C4-2B (cell line): ENCODE data around the gene ARMCX5.

Experiments
- H3K27ac ChIP-seq: fragments of 450-650 bp; 2 replicates; pipeline ENCODE4 v1.5.1; 2017
- CTCF ChIP-seq: fragments of 450-650 bp; conservative IDR thresholded peaks from 2 replicates; pipeline ENCODE4 v1.5.1; 2017; ENCODE audit warnings: mild to moderate bottlenecking
- ZFX ChIP-seq: fragments of 450-650 bp; IDR thresholded peaks from 2 replicates; pipeline ENCODE4 v1.6.1; 2017

The ARMCX5 gene

GRCh38 chrX:102606115-102606514 lies 6.8 kb downstream of the ARMCX5 start:
- no peak overlapping the region for H3K27ac ChIP-seq
- TF ChIP-seq CTCF (no peak), ZFX (no peak)

GRCh38 chrX:102610905-102611304 lies 11.6 kb downstream of the ARMCX5 start:
- H3K27ac ChIP-seq, result no peak overlapping the region
- TF ChIP-seq ZFX, result no peak
- no peak for TF ChIP-seq CTCF

- H3K27ac ChIP-seq, result no peak overlapping the region
These were observed 24.8 kb downstream of the ARMCX5 start for GRCh38 chrX:102624105-102624504.

GRCh38 chrX:102627640-102628039 lies 28.3 kb downstream of the ARMCX5 start:
- TF ChIP-seq CTCF (no peak), ZFX (no peak)
- H3K27ac ChIP-seq, result no peak overlapping the region

More at GRCh38 chrX:102624105-102624504, 24.8 kb downstream of the ARMCX5 start:
- TF ChIP-seq CTCF (no peak), ZFX (no peak)

DNA sequence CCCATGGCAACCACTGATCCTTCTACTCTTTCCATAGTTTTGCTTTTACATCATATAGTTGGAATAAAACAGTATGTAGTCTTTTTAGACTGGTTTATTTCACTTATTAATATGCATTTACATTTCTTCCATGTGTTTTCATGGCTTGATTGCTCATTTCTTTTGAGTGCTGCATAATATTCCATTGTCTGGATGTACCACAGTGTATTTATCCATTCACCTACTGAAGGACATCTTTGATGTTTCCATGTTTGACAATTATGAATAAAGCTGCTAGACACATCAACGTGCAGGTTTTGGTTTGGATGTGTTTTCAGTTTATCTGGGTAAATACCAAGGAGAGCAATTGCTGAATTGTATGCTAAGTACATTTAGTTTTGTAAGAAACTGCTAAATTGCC lies 38.2 kb downstream of the ARMCX5 start:
- TF ChIP-seq ZFX (no peak), CTCF (no peak)

DNA sequence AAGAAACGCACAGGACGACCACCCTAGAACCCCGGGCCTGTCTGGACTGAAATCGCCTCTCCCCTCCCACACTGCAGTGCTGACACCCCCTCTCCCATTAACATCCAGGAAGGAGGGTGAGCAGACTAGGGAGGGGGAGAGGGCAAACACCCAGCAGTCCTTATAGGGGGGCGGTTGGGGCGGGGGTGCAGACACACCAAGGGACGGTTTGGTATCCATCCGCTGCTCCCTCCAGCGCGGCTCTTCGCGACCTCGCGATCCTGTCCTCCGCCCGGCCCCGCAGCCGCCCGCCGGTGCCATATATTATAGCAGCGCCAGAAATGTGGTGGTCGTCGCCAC lies 51.6 kb downstream of the ARMCX5 start:
- TF ChIP-seq CTCF (no peak), ZFX (no peak)
- no peak overlapping the region for H3K27ac ChIP-seq

More for the DNA sequence above, 38.2 kb downstream of the ARMCX5 start:
- H3K27ac ChIP-seq, result no peak overlapping the region

DNA sequence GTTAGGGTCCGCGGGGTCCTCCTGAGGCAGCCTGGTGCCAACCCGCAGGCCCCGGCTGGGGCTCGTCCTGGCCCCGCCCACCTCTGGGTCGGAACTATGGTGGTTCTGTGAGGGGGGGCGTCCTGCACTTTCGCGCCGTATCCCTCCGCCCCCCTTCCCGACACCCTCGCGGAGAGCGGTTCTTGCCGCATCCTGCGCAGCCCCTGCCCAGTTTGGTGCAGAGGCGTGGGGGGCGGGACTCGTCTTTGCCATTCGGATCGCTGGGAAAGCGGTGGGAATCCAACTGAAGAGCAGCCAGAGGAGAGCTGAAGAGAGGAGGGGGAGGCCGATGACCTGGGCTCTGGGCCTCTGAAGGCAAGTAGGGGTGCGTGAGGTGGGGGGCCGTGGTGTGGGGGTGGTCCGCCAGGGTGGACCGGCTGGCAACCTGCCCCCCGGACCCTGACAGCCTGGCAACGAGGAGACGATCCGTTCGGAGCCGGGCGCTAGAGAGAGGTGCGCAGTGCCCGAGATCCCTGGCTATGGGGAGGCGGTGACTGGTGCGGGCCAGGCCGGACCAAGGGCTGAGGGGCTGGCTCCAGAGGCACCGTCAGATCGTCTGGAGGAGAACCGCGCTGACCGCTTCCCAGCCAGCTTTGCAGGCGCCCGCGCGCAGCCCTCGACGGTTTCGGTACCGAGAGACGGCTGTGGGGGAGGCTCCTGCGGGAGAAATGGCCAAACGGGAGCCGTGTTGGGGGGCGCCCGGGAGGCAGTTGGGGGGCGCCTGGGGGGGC lies 52.1 kb downstream of the ARMCX5 start, which contains the start of gene GPRASP1:
Gene GPRASP1, plus strand, starts transcription at position 242 of the 770 bp plus-strand sequence. CDS start 2,431 bp downstream, outside the sequence.
- no peak within 1 kb of the TSS for H3K27ac ChIP-seq
- TF ChIP-seq ZFX, result no peak
- no peak for TF ChIP-seq CTCF
